Right ventricle myocardium superior (tissue), 1 donor: ENCODE results near the gene LRRTM2. TPM values are rescaled to one million over a fixed set of nuclear protein-coding genes. Genes with fewer than 3 reads are reported as not detected.

Experiments used
- total RNA-seq: library from RNA; stranded (reverse); fragmentation: NEBNext Ultra II Directional; extraction: Animal tissue kit (Norgen Biotek cat#: 25700); gene quantifications from one replicate; pipeline ENCODE4 v1.2.1, GENCODE V29; 2021
- donor health status: DM: no; HTN: yes; CAD: no; lungs with severe emphysema.

Gene LRRTM2
- total RNA-seq, 1 donor from 2014 or later, result not detected

Other genes starting within 250 kb of the LRRTM2 start
- 297 TPM for gene CTNNA1, start 121.9 kb downstream of the LRRTM2 start, total RNA-seq